NCI-H748 treated with DMSO at 0.1 percent for 48 hours (cell line): Measurements from ENCODE around the gene OR2T1.
"Not testable (repeated sequence)": the region's sequence is repeated elsewhere in the genome, so short reads cannot be mapped to it uniquely, and the experiment has no call there.

Source experiments
- DNase-seq: peaks from one replicate; lab custom pipeline; 2025; lab: John Stamatoyannopoulos, UW

OR2T1 gene

GRCh38 chr1:248402748-248403147, at the start of gene OR2T1:
Gene OR2T1 (plus strand): TSS chr1:248403048. CDS start chr1:248406148, 3,100 bp downstream.
- no peak for DNase-seq

GRCh38 chr1:248359415-248359814, 43.4 kb upstream of the OR2T1 start:
- no peak for DNase-seq

- no peak for DNase-seq
Measured at GRCh38 chr1:248361121-248361715, 41.6 kb upstream of the OR2T1 start, which contains the start of gene OR2T4. Gene OR2T4 (plus strand): TSS chr1:248361665. CDS start chr1:248361665, 0 bp downstream.

GRCh38 chr1:248366609-248367008, 36.2 kb upstream of the OR2T1 start:
- DNase-seq, result no peak

- DNase-seq, result no peak
Measured at GRCh38 chr1:248372394-248372793, 30.5 kb upstream of the OR2T1 start.

GRCh38 chr1:248373761-248374160, 29.1 kb upstream of the OR2T1 start:
- DNase-seq, result no peak

- no peak for DNase-seq
Measured at GRCh38 chr1:248375446-248375845, 27.4 kb upstream of the OR2T1 start, which contains the start of gene OR2T6. Gene OR2T6 (plus strand): TSS chr1:248375746. CDS start chr1:248387609, 11,863 bp downstream.

GRCh38 chr1:248376916-248377315, 25.9 kb upstream of the OR2T1 start:
- no peak for DNase-seq

- no peak for DNase-seq
Measured at GRCh38 chr1:248380854-248381253, 22.0 kb upstream of the OR2T1 start.

- no peak for DNase-seq
Measured at GRCh38 chr1:248388426-248388825, 14.4 kb upstream of the OR2T1 start.

- DNase-seq, result no peak
Measured at GRCh38 chr1:248393050-248393449, 9.8 kb upstream of the OR2T1 start.

- DNase-seq, result no peak
Measured at GRCh38 chr1:248404024-248404423, 1.2 kb downstream of the OR2T1 start.

GRCh38 chr1:248406721-248407692, 4.2 kb downstream of the OR2T1 start:
- DNase-seq, result no peak

- no peak for DNase-seq
Measured at GRCh38 chr1:248416226-248416625, 13.4 kb downstream of the OR2T1 start.

- DNase-seq, result no peak
Measured at GRCh38 chr1:248417854-248418253, 15.0 kb downstream of the OR2T1 start.

GRCh38 chr1:248421384-248421783, 18.5 kb downstream of the OR2T1 start:
- no peak for DNase-seq

- not testable (repeated sequence) for DNase-seq
Measured at GRCh38 chr1:248427526-248428191, 24.8 kb downstream of the OR2T1 start.

GRCh38 chr1:248428192-248428533, 25.3 kb downstream of the OR2T1 start:
- DNase-seq, result not testable (repeated sequence)

GRCh38 chr1:248431683-248432082, 28.8 kb downstream of the OR2T1 start:
- not testable (repeated sequence) for DNase-seq

GRCh38 chr1:248432201-248432600, 29.4 kb downstream of the OR2T1 start:
- DNase-seq, result not testable (repeated sequence)

- DNase-seq, result not testable (repeated sequence)
Measured at GRCh38 chr1:248433811-248434415, 31.1 kb downstream of the OR2T1 start.

- DNase-seq, result not testable (repeated sequence)
Measured at GRCh38 chr1:248434913-248435312, 32.1 kb downstream of the OR2T1 start.
